AG04450 (cell line): ENCODE results near the gene PHF23. TPM values are rescaled to one million over a fixed set of nuclear protein-coding genes. Genes with fewer than 3 reads are reported as not detected.

Source experiments
- CTCF ChIA-PET: fragments of 300-600, 350-600 bp; formaldehyde crosslinking; extraction: SDS; loops from one replicate; lab custom pipeline; 2022; ENCODE audit warnings: antibody characterized with exemption, inconsistent platforms; lab: Charles Lee
- POLR2A ChIA-PET: fragments of 350-600 bp; formaldehyde crosslinking; extraction: SDS; loops from one replicate; lab custom pipeline; 2021; ENCODE audit warnings: antibody characterized with exemption, inconsistent platforms; lab: Yijun Ruan, JAX
- DNase-seq: peaks from one replicate; pipeline ENCODE4 v3.0.0-alpha.2; 2011; ENCODE audit warnings: low read depth, low spot score
- H3K27ac ChIP-seq: one replicate; pipeline ENCODE4 v1.5.1; 2012; ENCODE audit warnings: low read depth, low read length, control low read depth
- H3K27me3 ChIP-seq: one replicate; pipeline ENCODE4 v1.6.0; 2012; ENCODE audit warnings: low read length; ENCODE audit not compliant: control insufficient read depth, insufficient read depth
- H3K4me3 ChIP-seq: 2 replicates; pipeline ENCODE4 v1.5.1; 2011; ENCODE audit warnings: mild to moderate bottlenecking, low read depth, low read length, control low read depth
- H3K9me3 ChIP-seq: 2 replicates; pipeline ENCODE4 v1.5.1; 2012; ENCODE audit warnings: low read length; ENCODE audit not compliant: control insufficient read depth, insufficient read depth
- CTCF ChIP-seq: IDR thresholded peaks from 2 replicates; pipeline ENCODE4 v1.5.1; 2011; ENCODE audit warnings: low read depth, low read length, control low read depth, inconsistent platforms
- polyA plus RNA-seq: library from polyadenylated mRNA; depleted of rRNA; stranded (reverse); fragments of >200 nt; gene quantifications from 2 replicates; pipeline ENCODE4 v1.2.3, GENCODE V29; 2011

Gene PHF23
- polyA plus RNA-seq, 1 experiment: 56.3 TPM

DNA sequence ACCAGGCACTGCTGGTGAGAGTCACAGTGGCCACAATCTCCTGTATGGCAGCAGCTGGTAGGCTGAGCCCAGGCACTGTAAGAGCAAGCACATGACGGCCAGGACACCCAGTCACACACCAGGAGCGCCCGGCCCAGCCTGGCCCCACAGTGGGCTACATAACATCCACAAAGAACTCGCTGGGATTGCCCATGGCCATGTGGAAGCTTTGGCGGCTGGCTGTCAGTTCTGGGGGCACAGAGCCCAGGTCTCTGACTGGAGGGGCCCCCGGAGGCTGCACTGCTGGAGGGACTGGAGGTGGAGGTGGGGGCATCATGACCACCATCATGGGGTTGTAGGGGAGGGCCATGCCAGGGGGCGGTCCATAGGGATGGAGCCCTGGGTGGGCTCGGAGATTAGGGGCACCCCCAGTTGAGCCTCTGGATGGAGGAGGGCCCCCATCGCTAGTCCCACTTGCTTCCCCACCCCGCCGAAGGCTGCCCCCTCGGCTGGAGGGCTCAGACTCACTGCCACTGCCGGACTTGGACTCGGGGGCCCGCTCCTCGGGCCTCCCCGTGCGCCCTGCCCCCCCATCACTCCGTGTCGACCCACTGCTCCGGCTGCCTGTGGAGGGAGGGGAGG, 13.4 kb downstream of the PHF23 start:
- TF ChIP-seq CTCF: no peak
- DNase-seq: no peak
- H3K27me3 ChIP-seq: no peaks in the 10 kb centered on the region
- no peaks in the 10 kb centered on the region; the same call in 1 of the 2 replicates for H3K9me3 ChIP-seq
- H3K4me3 ChIP-seq: no peak overlapping the region
- no peak overlapping the region for H3K27ac ChIP-seq
- ChIA-PET CTCF (no interaction called here), POLR2A (interaction anchor here (0.8 to 1.7 kb wide), 2 partner anchors 9 to 16 kb away, joined by 3 to 5 read pairs; partner anchors contain the start of genes DVL2 and GABARAP)

DNA sequence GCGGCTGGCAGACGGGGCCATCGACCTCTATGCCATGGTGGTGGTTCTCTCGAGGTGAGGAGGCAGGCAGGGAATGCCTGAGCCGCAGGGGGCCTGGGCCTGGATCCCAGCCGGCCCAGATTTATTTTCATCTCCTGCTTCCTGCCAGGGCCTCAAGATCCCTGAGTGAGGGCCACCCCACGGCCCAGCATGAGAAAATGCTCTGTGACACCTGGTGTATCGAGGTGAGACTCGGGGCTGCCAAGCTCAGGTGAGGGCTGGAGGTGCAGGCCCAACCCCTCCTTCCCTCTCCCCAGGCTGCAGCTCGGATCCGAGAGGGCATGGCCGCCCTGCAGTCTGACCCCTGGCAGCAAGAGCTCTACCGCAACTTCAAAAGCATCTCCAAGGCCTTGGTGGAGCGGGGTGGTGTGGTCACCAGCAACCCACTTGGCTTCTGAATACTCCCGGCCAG, 14.6 kb downstream of the PHF23 start:
- H3K4me3 ChIP-seq: no peak overlapping the region
- TF ChIP-seq CTCF: no peak
- CTCF ChIA-PET: no interaction called here
- H3K27me3 ChIP-seq: no peaks in the 10 kb centered on the region
- no peak for DNase-seq
- POLR2A ChIA-PET: interaction anchor here (1.7 kb wide), 1 partner anchor 17 kb away, joined by 5 read pairs; the partner anchor contains the start of gene GABARAP
- H3K9me3 ChIP-seq: no peaks in the 10 kb centered on the region; the same call in 1 of the 2 replicates
- H3K27ac ChIP-seq: no peak overlapping the region

GRCh38 chr17:7224110-7224509, 15.1 kb downstream of the PHF23 start:
- POLR2A ChIA-PET: interaction anchor here (1.7 kb wide), 1 partner anchor 18 kb away, joined by 5 read pairs; the partner anchor contains the start of gene GABARAP
- H3K27me3 ChIP-seq: no peaks in the 10 kb centered on the region
- no peak overlapping the region for H3K27ac ChIP-seq
- CTCF ChIA-PET: no interaction called here
- no peak for DNase-seq
- no peaks in the 10 kb centered on the region; the same call in 1 of the 2 replicates for H3K9me3 ChIP-seq
- no peak for TF ChIP-seq CTCF
- H3K4me3 ChIP-seq: no peak overlapping the region

- no peak overlapping the region for H3K4me3 ChIP-seq
- TF ChIP-seq CTCF: no peak
- ChIA-PET CTCF (no interaction called here), POLR2A (no interaction called here)
- no peak for DNase-seq
- no peaks in the 10 kb centered on the region for H3K27me3 ChIP-seq
- H3K9me3 ChIP-seq: no peaks in the 10 kb centered on the region; the same call in 1 of the 2 replicates
- no peak overlapping the region for H3K27ac ChIP-seq
These were observed 15.9 kb downstream of the PHF23 start for GRCh38 chr17:7223375-7223774.

DNA sequence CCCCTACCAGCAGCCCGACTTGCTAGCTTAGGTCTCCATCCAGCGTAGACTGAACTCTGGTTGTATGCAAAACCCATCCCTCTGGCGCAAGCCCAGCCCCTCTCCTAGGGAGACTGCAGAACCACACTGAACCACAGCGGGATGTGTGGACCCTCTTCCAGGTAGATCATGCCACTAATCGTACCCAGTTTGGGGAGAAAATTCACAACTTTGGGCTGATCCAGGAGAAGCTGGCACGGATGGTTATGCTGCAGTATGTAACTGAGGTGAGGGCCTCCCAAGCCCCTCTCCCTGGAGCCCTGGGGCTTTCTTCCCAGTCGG, 16.3 kb downstream of the PHF23 start:
- Histone ChIP-seq H3K4me3 (no peak overlapping the region), H3K9me3 (no peaks in the 10 kb centered on the region; the same call in 1 of the 2 replicates), H3K27ac (no peak overlapping the region), H3K27me3 (no peaks in the 10 kb centered on the region)
- no peak for DNase-seq
- CTCF ChIA-PET: no interaction called here
- POLR2A ChIA-PET: interaction anchor here (0.7 kb wide), 1 partner anchor 17 kb away, joined by 3 read pairs; the partner anchor contains the start of gene PHF23
- TF ChIP-seq CTCF: no peak
